Adipocyte (in vitro differentiated cells): ENCODE measurements around the gene MEPE.

Source experiments
- DNase-seq: peaks from one replicate; pipeline ENCODE4 v3.0.0-alpha.2; 2015; ENCODE audit warnings: low read depth
- H3K27me3 ChIP-seq: replicated peaks from 2 replicates; pipeline ENCODE4 v1.7.0; 2013; ENCODE audit warnings: mild to moderate bottlenecking, low read length, moderate library complexity; ENCODE audit not compliant: control insufficient read depth, insufficient read depth
- H3K36me3 ChIP-seq: 2 replicates; pipeline ENCODE4 v1.7.0; 2013; ENCODE audit warnings: low read length, mild to moderate bottlenecking, moderate library complexity; ENCODE audit not compliant: control insufficient read depth, insufficient read depth, severe bottlenecking
- H3K4me1 ChIP-seq: 2 replicates; pipeline ENCODE4 v1.7.0; 2013; ENCODE audit warnings: mild to moderate bottlenecking, low read length, moderate library complexity; ENCODE audit not compliant: control insufficient read depth, insufficient read depth
- H3K4me3 ChIP-seq: 2 replicates; pipeline ENCODE4 v1.7.0; 2013; ENCODE audit warnings: mild to moderate bottlenecking, low read length, moderate library complexity
- H3K9ac ChIP-seq: 2 replicates; pipeline ENCODE4 v1.7.0; 2013; ENCODE audit warnings: mild to moderate bottlenecking, low read length, moderate library complexity
- H3K9me3 ChIP-seq: 2 replicates; pipeline ENCODE4 v1.7.0; 2013; ENCODE audit warnings: mild to moderate bottlenecking, low read length, moderate library complexity; ENCODE audit not compliant: control insufficient read depth

The MEPE gene

GRCh38 chr4:87843936-87844335 is 11.2 kb downstream of the MEPE start:
- H3K4me3 ChIP-seq: peak overlapping the region; percentile 18

GRCh38 chr4:87844452-87844851 is 11.7 kb downstream of the MEPE start:
- H3K4me1 ChIP-seq: peaks cover 13% of the 10 kb centered on the region
- no peaks in the 10 kb centered on the region for H3K27me3 ChIP-seq
- DNase-seq: no peak
- H3K9ac ChIP-seq: peak overlapping the region; percentile 44
- peak overlapping the region; percentile 18 for H3K4me3 ChIP-seq
- H3K9me3 ChIP-seq: no peaks in the 10 kb centered on the region
- H3K36me3 ChIP-seq: no peaks in the 10 kb centered on the region

More at GRCh38 chr4:87843936-87844335, 11.2 kb downstream of the MEPE start:
- Histone ChIP-seq H3K27me3 (no peaks in the 10 kb centered on the region), H3K4me1 (peaks cover 17% of the 10 kb centered on the region), H3K36me3 (no peaks in the 10 kb centered on the region), H3K9me3 (no peaks in the 10 kb centered on the region), H3K9ac (peak overlapping the region; percentile 44)
- DNase-seq: peak; percentile 49

GRCh38 chr4:87846226-87846625 is 13.5 kb downstream of the MEPE start:
- no peaks in the 10 kb centered on the region for H3K9me3 ChIP-seq
- no peaks in the 10 kb centered on the region for H3K36me3 ChIP-seq
- H3K4me1 ChIP-seq: peaks cover 13% of the 10 kb centered on the region
- H3K4me3 ChIP-seq: no peak overlapping the region
- no peak for DNase-seq
- H3K27me3 ChIP-seq: no peaks in the 10 kb centered on the region
- H3K9ac ChIP-seq: no peak overlapping the region

- Histone ChIP-seq H3K4me3 (peak overlapping the region; percentile 59), H3K9ac (no peak overlapping the region), H3K27me3 (no peaks in the 10 kb centered on the region), H3K9me3 (no peaks in the 10 kb centered on the region), H3K4me1 (peaks cover 6% of the 10 kb centered on the region), H3K36me3 (no peaks in the 10 kb centered on the region)
- DNase-seq: peak; percentile 79
Observed at GRCh38 chr4:87848622-87849351, 16.0 kb downstream of the MEPE start.

- H3K9me3 ChIP-seq: no peaks in the 10 kb centered on the region
- no peak overlapping the region for H3K4me3 ChIP-seq
- no peaks in the 10 kb centered on the region for H3K36me3 ChIP-seq
- no peaks in the 10 kb centered on the region for H3K4me1 ChIP-seq
- H3K9ac ChIP-seq: no peak overlapping the region
- no peaks in the 10 kb centered on the region for H3K27me3 ChIP-seq
- DNase-seq: no peak
Observed at GRCh38 chr4:87849612-87850011, 16.8 kb downstream of the MEPE start.

- no peaks in the 10 kb centered on the region for H3K9me3 ChIP-seq
- H3K9ac ChIP-seq: no peak overlapping the region
- H3K4me3 ChIP-seq: no peak overlapping the region
- no peak for DNase-seq
- H3K36me3 ChIP-seq: no peaks in the 10 kb centered on the region
- H3K4me1 ChIP-seq: no peaks in the 10 kb centered on the region
- H3K27me3 ChIP-seq: no peaks in the 10 kb centered on the region
Observed at GRCh38 chr4:87851332-87851731, 18.6 kb downstream of the MEPE start.

- DNase-seq: no peak
- Histone ChIP-seq H3K9ac (no peak overlapping the region), H3K27me3 (no peaks in the 10 kb centered on the region)
Observed at GRCh38 chr4:87851953-87852352, 19.2 kb downstream of the MEPE start.

GRCh38 chr4:87853108-87853507 is 20.3 kb downstream of the MEPE start:
- Histone ChIP-seq H3K36me3 (no peaks in the 10 kb centered on the region), H3K4me3 (no peak overlapping the region), H3K9me3 (no peaks in the 10 kb centered on the region), H3K27me3 (no peaks in the 10 kb centered on the region), H3K9ac (no peak overlapping the region), H3K4me1 (no peaks in the 10 kb centered on the region)
- DNase-seq: peak; percentile 81

More at GRCh38 chr4:87851953-87852352, 19.2 kb downstream of the MEPE start:
- Histone ChIP-seq H3K36me3 (no peaks in the 10 kb centered on the region), H3K4me3 (no peak overlapping the region), H3K4me1 (no peaks in the 10 kb centered on the region), H3K9me3 (no peaks in the 10 kb centered on the region)

- no peaks in the 10 kb centered on the region for H3K36me3 ChIP-seq
- H3K4me1 ChIP-seq: no peaks in the 10 kb centered on the region
- no peaks in the 10 kb centered on the region for H3K9me3 ChIP-seq
- DNase-seq: no peak
- H3K9ac ChIP-seq: no peak overlapping the region
- H3K27me3 ChIP-seq: peaks cover under 1% of the 10 kb centered on the region
- H3K4me3 ChIP-seq: no peak overlapping the region
Observed at GRCh38 chr4:87853891-87854290, 21.1 kb downstream of the MEPE start.

- H3K4me3 ChIP-seq: no peak overlapping the region
- no peak for DNase-seq
- no peaks in the 10 kb centered on the region for H3K4me1 ChIP-seq
- H3K36me3 ChIP-seq: no peaks in the 10 kb centered on the region
- peaks cover 6% of the 10 kb centered on the region for H3K27me3 ChIP-seq
- H3K9ac ChIP-seq: no peak overlapping the region
- H3K9me3 ChIP-seq: no peaks in the 10 kb centered on the region
Observed at GRCh38 chr4:87855559-87855958, 22.8 kb downstream of the MEPE start.

GRCh38 chr4:87856816-87857215 is 24.0 kb downstream of the MEPE start:
- no peaks in the 10 kb centered on the region for H3K36me3 ChIP-seq
- H3K9ac ChIP-seq: no peak overlapping the region
- no peaks in the 10 kb centered on the region for H3K4me1 ChIP-seq
- H3K9me3 ChIP-seq: no peaks in the 10 kb centered on the region
- no peak for DNase-seq
- peaks cover 8% of the 10 kb centered on the region for H3K27me3 ChIP-seq
- H3K4me3 ChIP-seq: no peak overlapping the region

- Histone ChIP-seq H3K9ac (no peak overlapping the region), H3K9me3 (no peaks in the 10 kb centered on the region), H3K4me3 (no peak overlapping the region), H3K4me1 (no peaks in the 10 kb centered on the region), H3K36me3 (no peaks in the 10 kb centered on the region), H3K27me3 (peaks cover 8% of the 10 kb centered on the region)
- no peak for DNase-seq
Observed at GRCh38 chr4:87857789-87858188, 25.0 kb downstream of the MEPE start.
